Activated CD8-positive, alpha-beta memory T cell treated with anti-CD3 and anti-CD28 coated beads for 4 hours (primary cell): Measurements from ENCODE around the gene SHQ1.
"Not testable (repeated sequence)": the region's sequence is repeated elsewhere in the genome, so short reads cannot be mapped to it uniquely, and the experiment has no call there.

Experiments
- DNase-seq, 2 donors: peaks; one replicate each; pipeline ENCODE4 v3.0.0-alpha.2; 2020; ENCODE audit warnings: low read depth in 2 of 2

Gene SHQ1

GRCh38 chr3:72719137-72719536, 129.1 kb downstream of the SHQ1 start:
- no peak for DNase-seq

GRCh38 chr3:72714135-72714534, 134.1 kb downstream of the SHQ1 start:
- not testable (repeated sequence) for DNase-seq

- DNase-seq: not testable (repeated sequence)
Observed at GRCh38 chr3:72710471-72710870, 137.8 kb downstream of the SHQ1 start.

GRCh38 chr3:72708441-72708840, 139.8 kb downstream of the SHQ1 start:
- DNase-seq: no peak

GRCh38 chr3:72702997-72703396, 145.2 kb downstream of the SHQ1 start:
- DNase-seq: no peak

- DNase-seq: no peak
Observed at GRCh38 chr3:72702390-72702789, 145.9 kb downstream of the SHQ1 start.

GRCh38 chr3:72700106-72700505, 148.1 kb downstream of the SHQ1 start:
- DNase-seq: no peak

- no peak for DNase-seq
Observed at GRCh38 chr3:72699631-72700030, 148.6 kb downstream of the SHQ1 start.
